ENCODE measurements around the gene EID3. TPM values are rescaled to one million over a fixed set of nuclear protein-coding genes. Genes with fewer than 3 reads are reported as not detected.

The EID3 gene
- total RNA-seq, 1 donor from 2014 or later: 5.6 TPM

- no peak for DNase-seq (ENCODE audit: low spot score in 2 of 2, unreplicated experiment in 2 of 2)
- Mint-ChIP-seq H3K4me1 (peaks cover 2% of the 10 kb centered on the region), H3K27me3 (ENCODE audit: low read depth) (no peaks in the 10 kb centered on the region), H3K4me3 (no peak overlapping the region), H3K36me3 (no peaks in the 10 kb centered on the region), H3K9me3 (no peaks in the 10 kb centered on the region), H3K27ac (no peak overlapping the region)
- TF ChIP-seq CTCF (IDR thresholded peaks at IDR 0.05; ENCODE audit: unreplicated experiment): no peak
These were observed 24.4 kb upstream of the EID3 start for GRCh38 chr12:104279164-104279563.

- H3K27ac Mint-ChIP-seq: no peak overlapping the region
- H3K36me3 Mint-ChIP-seq: no peaks in the 10 kb centered on the region
- DNase-seq (ENCODE audit: low spot score in 2 of 2, unreplicated experiment in 2 of 2): no peak
These were observed 23.4 kb upstream of the EID3 start for GRCh38 chr12:104280111-104280510.

GRCh38 chr12:104280717-104281458, 22.7 kb upstream of the EID3 start:
- no peak for DNase-seq (ENCODE audit: low spot score in 2 of 2, unreplicated experiment in 2 of 2)
- no peak overlapping the region for H3K27ac Mint-ChIP-seq
- TF ChIP-seq CTCF (IDR thresholded peaks at IDR 0.05; ENCODE audit: unreplicated experiment): no peak
- no peaks in the 10 kb centered on the region for H3K9me3 Mint-ChIP-seq
- H3K36me3 Mint-ChIP-seq: no peaks in the 10 kb centered on the region
- H3K4me1 Mint-ChIP-seq: peaks cover 9% of the 10 kb centered on the region
- no peaks in the 10 kb centered on the region for H3K27me3 Mint-ChIP-seq (ENCODE audit: low read depth)
- H3K4me3 Mint-ChIP-seq: no peak overlapping the region

More at GRCh38 chr12:104280111-104280510, 23.4 kb upstream of the EID3 start:
- no peak for TF ChIP-seq CTCF (IDR thresholded peaks at IDR 0.05; ENCODE audit: unreplicated experiment)
- Mint-ChIP-seq H3K27me3 (ENCODE audit: low read depth) (no peaks in the 10 kb centered on the region), H3K4me1 (peaks cover 3% of the 10 kb centered on the region), H3K9me3 (no peaks in the 10 kb centered on the region), H3K4me3 (no peak overlapping the region)

GRCh38 chr12:104281636-104282035, 21.9 kb upstream of the EID3 start:
- TF ChIP-seq CTCF (IDR thresholded peaks at IDR 0.05; ENCODE audit: unreplicated experiment): no peak
- no peak overlapping the region for H3K4me3 Mint-ChIP-seq
- H3K9me3 Mint-ChIP-seq: no peaks in the 10 kb centered on the region
- no peak overlapping the region for H3K27ac Mint-ChIP-seq
- peaks cover 15% of the 10 kb centered on the region for H3K4me1 Mint-ChIP-seq
- DNase-seq (ENCODE audit: low spot score in 2 of 2, unreplicated experiment in 2 of 2): no peak
- no peaks in the 10 kb centered on the region for H3K27me3 Mint-ChIP-seq (ENCODE audit: low read depth)
- H3K36me3 Mint-ChIP-seq: no peaks in the 10 kb centered on the region

- Mint-ChIP-seq H3K27ac (no peak overlapping the region), H3K36me3 (no peaks in the 10 kb centered on the region), H3K27me3 (ENCODE audit: low read depth) (no peaks in the 10 kb centered on the region), H3K4me1 (peaks cover 17% of the 10 kb centered on the region), H3K4me3 (no peak overlapping the region), H3K9me3 (no peaks in the 10 kb centered on the region)
- no peak for TF ChIP-seq CTCF (IDR thresholded peaks at IDR 0.05; ENCODE audit: unreplicated experiment)
- no peak for DNase-seq (ENCODE audit: low spot score in 2 of 2, unreplicated experiment in 2 of 2)
These were observed 21.4 kb upstream of the EID3 start for GRCh38 chr12:104282109-104282508.
